Testis (tissue), 2 donors: ENCODE measurements around the gene GNA14.

Experiments
- CTCF ChIP-seq, 3 experiments: fragments of 450-650 bp in 2 of 3; fragments of 200-600 bp in 1 of 3; sonication (generic) in 1 of 3; IDR thresholded peaks; one replicate each; pipeline ENCODE4 v1.5.1; 2016 to 2019; ENCODE audit warnings: antibody characterized with exemption in 3 of 3, mild to moderate bottlenecking in 2 of 3, moderate library complexity in 1 of 3
- POLR2A ChIP-seq: fragments of 450-650 bp; IDR thresholded peaks from one replicate; pipeline ENCODE4 v1.6.1; 2017; ENCODE audit warnings: antibody characterized with exemption, mild to moderate bottlenecking, moderate library complexity

GRCh38 chr9:77632652-77633051 lies 15.5 kb downstream of the GNA14 start:
- TF ChIP-seq CTCF (IDR thresholded peaks at IDR 0.05) (no peak), POLR2A (no peak)
